Upper lobe of left lung (tissue), 4 donors: ENCODE measurements around the gene ZNF24.

Source experiments
- CTCF ChIP-seq, 6 experiments: fragments of 450-650 bp in 4 of 6; fragments of 200-600 bp in 2 of 6; sonication (generic) in 2 of 6; IDR thresholded peaks; one replicate each; pipeline ENCODE4 v1.5.1; 2016 to 2019; ENCODE audit warnings: antibody characterized with exemption in 6 of 6
- POLR2A ChIP-seq, 4 donors: fragments of 450-650 bp; IDR thresholded peaks; one replicate each; pipeline ENCODE4 v1.5.1; 2016 to 2017; ENCODE audit warnings: antibody characterized with exemption in 4 of 4, mild to moderate bottlenecking in 2 of 4
- POLR2AphosphoS5 ChIP-seq, 2 donors: sonication (generic); formaldehyde crosslinking; IDR thresholded peaks; one replicate each; pipeline ENCODE4 v1.5.1; 2017; ENCODE audit warnings: antibody characterized with exemption in 2 of 2

- TF ChIP-seq CTCF (IDR thresholded peaks at IDR 0.05) (no peak), POLR2A (IDR thresholded peaks at IDR 0.05) (no peak), POLR2AphosphoS5 (IDR thresholded peaks at IDR 0.05) (no peak)
Measured at GRCh38 chr18:35331367-35332087, 12.7 kb downstream of the ZNF24 start.
